NCI-H524 (cell line): ENCODE results near the gene MAOB.
A peak's percentile ranks its signal among the peaks of the same experiment; 100 is the strongest.
"Not testable (repeated sequence)": the region's sequence is repeated elsewhere in the genome, so short reads cannot be mapped to it uniquely, and the experiment has no call there.

Experiments
- DNase-seq, 2 experiments: peaks; one replicate each; lab custom pipeline; 2025; lab: John Stamatoyannopoulos, UW

MAOB gene

DNA sequence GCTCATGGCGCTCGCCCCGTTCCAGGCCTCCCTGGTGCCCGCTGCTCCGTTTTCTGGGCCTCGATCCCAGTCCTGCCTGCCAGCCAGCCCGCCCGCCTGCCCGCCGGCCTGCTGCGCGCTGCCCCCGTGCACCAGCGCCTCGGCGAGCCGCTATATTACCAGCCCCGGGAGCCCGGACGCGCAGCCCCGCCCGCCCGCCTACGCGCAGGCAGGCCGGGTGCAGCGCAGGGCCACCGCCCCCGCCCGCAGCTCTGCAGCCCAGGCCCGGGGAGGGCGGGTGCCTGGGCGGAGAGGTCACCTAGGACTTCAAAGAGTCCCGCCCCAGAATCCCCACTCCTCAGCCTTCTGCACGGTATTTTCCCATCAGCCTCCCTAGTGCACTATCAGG lies at the start of gene MAOB:
Gene MAOB (minus strand): TSS at position 157 of the 388 bp plus-strand sequence. CDS start 151 bp downstream, at position 6.
- DNase-seq = peak in 1 of 2 experiments; percentile 24

DNA sequence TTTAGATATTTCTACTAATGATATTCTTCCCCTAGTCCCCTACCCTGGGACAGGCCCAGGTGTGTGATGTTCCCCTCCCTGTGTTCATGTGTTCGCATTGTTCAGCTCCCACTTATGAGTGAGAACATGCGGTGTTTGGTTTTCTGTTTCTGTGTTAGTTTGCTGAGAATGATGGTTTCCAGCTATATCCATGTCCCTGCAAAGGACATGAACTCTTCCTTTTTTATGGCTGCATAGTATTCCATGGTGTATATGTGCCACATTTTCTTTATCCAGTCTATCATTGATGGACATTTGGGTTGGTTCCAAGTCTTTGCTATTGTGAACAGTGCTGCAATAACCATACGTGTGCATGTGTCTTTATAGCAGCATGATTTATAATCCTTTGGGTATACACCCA lies 39.8 kb upstream of the MAOB start:
- not testable (repeated sequence) for DNase-seq

GRCh38 chrX:43910772-43911171 lies 28.5 kb upstream of the MAOB start:
- DNase-seq = not testable (repeated sequence)

DNA sequence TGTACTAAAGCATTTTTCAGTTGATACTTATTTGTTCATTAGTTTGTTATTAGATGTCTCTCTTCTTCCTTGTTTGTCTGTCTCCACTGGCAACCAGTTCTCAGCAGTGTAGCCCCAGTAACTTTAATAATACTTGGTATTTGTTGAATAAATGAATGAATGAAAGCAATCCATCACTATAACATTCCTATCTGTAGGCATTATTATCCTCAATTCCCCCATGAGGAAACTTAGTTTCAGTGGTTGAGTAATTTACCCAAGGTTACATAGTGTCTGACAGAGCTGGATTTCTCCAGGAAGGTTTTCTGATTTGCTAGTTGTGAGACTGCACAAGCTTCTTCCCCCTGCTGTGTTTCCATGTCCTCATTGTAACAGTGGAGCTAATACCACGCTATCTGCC lies 27.8 kb upstream of the MAOB start:
- no peak for DNase-seq

GRCh38 chrX:43909141-43909540 lies 26.9 kb upstream of the MAOB start:
- DNase-seq = no peak

GRCh38 chrX:43899878-43900815 lies 17.9 kb upstream of the MAOB start:
- DNase-seq = no peak

- DNase-seq = no peak
Measured at GRCh38 chrX:43898406-43899035, 16.3 kb upstream of the MAOB start.

DNA sequence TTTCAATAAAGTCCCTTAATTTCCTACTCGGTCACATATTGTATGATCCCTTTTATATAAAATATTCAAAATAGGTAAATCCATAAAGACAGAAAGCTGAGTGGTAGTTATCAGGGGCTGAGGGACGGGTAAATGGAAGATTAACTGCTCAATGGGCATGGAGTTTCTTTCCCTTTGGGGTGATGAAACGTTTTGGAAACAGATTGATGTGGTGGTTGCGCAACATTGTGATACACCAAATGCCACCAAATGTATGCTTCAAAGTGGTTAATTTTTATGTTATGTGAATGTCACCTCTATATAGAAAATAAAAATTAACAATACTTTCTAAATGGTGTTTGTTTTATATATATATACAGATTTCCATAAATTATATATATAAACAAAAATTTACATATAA lies 15.0 kb upstream of the MAOB start:
- no peak for DNase-seq

GRCh38 chrX:43892336-43892870 lies 10.2 kb upstream of the MAOB start:
- DNase-seq = no peak

GRCh38 chrX:43885617-43886016 lies 3.4 kb upstream of the MAOB start:
- DNase-seq = no peak

DNA sequence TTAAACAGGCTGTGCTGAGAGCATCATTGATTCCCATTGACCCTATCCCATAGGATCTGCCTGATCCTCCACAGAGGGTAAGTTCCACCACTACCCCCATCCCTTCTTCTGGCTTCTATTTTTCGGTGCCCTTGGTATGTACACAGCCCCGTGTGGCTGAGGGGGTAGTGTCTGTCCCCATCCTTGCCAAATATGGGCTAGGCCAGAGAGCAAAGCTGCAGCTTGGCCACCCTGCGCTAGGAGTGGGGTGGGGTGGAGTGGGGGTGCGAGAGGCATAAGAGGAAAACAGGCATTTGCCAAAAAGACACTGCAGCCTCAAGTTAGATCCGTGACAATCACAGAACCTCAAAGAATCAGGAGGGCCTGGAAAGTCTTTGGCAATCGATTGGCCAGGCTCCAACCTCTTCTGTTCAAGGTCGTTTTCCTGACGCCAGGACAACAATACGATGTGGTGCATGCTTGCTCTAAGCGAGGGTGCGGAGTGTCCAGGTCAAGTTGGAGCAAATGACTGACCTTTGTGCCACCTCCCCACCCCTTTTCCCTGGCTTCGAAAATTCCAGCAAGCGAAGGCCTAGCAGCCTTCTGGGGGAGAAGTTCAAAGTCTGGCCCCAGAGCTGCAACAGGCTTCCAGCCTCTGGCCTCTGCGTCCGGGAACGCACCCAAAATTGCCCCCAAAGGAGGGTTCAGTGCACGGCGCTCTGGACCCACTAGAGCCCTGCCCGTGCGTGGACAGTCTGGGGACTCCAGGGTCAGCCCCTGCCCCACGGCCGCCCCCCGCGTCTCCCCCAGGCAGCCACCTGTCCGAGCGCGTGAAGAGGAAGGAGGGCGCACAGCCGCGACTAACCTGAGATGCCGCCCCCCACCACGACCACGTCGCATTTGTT lies 598 bp downstream of the MAOB start:
- no peak for DNase-seq

DNA sequence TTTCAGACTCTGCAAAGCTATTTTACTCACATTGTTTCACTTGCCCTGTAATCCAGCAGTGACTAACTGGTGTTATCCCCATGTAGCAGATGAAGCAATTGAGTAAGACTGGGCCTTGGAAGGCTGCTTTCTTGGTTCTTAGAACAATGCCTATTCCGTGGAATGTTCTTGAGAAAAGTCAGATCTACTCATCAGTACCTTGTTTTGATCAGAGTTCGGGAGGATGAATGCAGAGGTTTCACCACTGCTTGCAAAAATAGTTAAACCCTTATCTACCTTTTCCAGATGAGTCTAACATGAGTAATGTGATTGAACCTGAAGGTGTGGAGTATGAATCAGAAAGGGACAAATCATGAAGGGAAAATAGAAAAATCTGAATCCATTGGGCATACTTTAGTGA lies 1.8 kb downstream of the MAOB start:
- no peak for DNase-seq

GRCh38 chrX:43878906-43879526 lies 3.2 kb downstream of the MAOB start:
- no peak for DNase-seq

DNA sequence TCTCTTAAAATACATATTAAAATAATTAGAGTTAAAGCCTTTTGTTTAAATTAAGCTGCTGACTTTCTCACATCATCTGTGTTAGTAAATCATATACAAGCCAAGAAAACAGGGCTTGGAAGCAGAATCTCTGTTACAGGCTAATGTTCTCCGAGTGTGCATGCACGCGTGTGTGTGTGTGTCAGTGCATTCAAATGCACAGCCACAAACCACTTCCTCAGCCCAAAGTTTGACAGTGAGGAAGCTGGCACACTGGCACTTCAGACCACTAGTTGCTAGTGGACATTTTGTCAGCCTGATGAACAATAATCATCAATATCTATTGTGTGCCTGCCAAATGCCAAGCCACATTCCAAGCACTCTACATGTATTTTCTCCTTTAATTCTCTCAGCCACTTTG lies 5.6 kb downstream of the MAOB start:
- no peak for DNase-seq

DNA sequence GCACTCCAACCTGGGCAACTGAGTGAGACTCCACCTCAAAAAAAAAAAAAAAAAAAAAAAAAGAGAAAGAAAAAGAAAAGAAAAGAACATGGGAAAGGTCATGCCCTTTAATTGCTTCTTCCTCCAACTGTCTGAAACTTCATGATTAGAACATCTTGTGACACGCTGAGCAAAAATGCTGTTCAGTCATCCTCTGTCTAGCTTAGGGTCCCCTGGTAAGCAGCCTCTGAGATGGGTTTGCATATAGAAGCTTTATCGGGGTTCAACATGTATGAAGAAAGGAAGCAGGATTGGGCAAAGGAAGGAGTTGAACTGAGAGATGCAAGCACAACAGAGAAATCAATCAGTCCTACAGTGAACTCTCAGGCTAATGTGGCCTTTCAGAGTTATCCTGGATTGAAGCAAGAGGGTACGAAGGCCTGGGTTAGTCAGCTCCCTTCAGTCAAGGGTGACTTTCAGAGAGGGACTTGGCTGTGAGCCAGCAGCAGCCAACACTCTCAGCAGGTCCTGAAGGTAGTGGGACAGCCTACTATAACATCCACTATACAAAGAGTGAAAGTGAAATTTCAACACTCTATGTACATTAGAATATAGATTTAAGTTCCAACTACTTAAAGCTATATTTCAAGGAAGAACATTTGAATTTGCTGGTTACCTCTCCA lies 11.4 kb downstream of the MAOB start:
- no peak for DNase-seq

DNA sequence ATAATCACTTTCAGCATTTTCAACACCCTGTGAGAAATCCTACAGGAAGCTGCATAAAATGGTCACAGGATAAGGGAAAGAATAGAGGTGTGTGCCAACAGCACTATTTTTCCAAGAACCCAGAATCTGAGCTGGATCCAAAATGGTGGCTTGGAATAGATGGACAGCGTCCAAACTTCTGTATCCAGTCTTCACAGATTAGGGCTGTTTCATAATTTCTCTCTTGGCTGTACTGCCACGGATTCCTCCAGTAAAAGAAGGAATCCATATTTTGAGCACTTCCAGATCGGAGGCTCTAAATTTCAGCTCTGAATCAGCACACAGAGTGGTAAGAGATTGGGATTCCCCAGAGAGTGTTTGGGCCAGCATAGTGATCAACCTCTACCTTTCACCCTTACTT lies 12.2 kb downstream of the MAOB start:
- no peak for DNase-seq

GRCh38 chrX:43868791-43869190 lies 13.5 kb downstream of the MAOB start:
- DNase-seq = no peak

DNA sequence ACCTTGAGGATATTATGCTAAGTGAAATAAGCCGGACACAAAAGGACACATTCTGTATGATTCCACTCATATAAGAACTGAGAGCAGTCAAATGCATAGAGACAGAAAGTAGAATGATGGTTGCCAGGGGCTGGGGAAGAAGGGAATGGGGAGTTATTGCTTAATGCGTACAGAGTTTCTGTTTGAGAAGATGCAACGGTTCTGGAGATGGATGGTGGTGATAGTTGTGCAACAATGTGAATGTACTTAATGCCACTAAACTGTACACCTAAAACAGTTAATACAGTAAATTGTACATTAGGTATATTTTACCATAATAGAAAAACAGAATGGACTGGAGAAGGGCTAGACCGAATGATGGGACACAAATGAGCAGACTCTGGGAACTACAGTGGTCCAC lies 15.8 kb downstream of the MAOB start:
- DNase-seq = no peak

DNA sequence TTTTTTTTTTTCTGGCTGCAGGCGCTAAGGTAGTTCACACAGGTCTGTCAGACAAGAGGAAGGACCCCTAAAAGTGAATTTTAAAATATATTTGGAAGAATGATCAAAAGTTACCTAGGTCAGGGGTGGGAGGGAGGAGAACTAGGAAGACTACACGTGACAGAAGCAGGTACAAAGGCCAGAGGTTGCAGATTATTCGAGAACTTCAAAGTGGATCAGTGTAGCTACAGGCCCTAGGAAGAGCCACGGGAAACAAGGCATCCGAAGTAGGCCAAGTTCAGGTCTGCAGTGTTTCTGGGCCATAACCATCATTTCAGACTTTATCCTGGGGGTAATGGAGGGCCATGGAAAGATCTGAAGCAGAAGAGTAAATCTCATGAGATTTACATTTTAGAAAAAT lies 16.5 kb downstream of the MAOB start:
- no peak for DNase-seq

DNA sequence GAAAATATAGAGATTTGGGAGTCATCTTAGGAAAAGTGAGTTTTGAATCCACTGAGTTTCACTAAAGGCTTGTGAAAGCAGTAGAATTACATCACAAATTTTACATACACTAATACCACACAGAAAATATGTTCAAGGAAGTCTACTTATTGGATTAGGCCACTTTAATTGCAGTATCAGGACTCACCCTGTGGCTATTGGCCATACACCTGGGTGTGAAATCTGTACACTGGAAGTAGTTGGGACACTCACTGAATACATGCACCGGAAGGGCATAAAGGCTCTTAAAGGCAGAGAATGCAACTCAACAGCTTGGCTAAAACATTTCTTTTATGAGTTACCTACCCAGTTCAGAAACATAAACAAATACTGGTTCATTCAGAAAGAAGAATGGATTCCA lies 19.8 kb downstream of the MAOB start:
- DNase-seq = no peak

- no peak for DNase-seq
Measured at GRCh38 chrX:43861750-43862149, 20.5 kb downstream of the MAOB start.
